DLD1 (cell line): ENCODE results near the gene L3MBTL2.
"Not testable (repeated sequence)": the region's sequence is repeated elsewhere in the genome, so short reads cannot be mapped to it uniquely, and the experiment has no call there.

Experiments
- in situ Hi-C: cut with HindIII; loops from 2 replicates; pipeline ENCODE4 v1.10.0; 2017; ENCODE audit warnings: low sequenced_read_pairs

Gene L3MBTL2

GRCh38 chr22:41240377-41241132 lies 35.4 kb downstream of the L3MBTL2 start, which contains the start of gene CHADL:
Gene CHADL, minus strand, starts transcription at chr22:41240931. Its CDS starts 50 bp downstream, at chr22:41240881.
- in situ Hi-C loops: no loop called here

DNA sequence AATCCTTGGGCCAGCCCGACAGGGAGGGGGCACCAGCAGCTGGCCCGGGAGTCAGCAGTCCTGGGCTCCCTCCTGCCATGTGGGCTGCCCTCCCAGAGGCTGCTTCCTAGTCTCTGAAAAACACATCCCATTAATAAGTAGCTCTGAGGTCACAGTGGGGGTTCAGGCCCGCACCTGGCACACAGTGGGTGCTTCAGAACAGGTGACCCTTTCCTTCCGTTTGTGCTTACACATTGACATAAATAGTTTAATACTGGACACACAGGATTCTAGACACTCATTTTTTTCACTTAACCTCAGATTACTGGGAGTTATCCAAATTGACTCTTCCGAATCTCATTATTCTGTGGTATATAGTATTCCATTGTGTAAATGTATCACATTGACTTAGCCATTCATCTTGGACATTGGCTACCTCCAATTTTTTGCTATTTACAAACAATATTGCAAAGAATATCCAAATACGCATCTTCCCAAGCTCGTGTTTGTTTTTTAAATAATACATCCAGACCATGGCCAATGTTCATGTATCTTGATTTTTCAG lies 36.1 kb downstream of the L3MBTL2 start:
- in situ Hi-C loops: no loop called here

DNA sequence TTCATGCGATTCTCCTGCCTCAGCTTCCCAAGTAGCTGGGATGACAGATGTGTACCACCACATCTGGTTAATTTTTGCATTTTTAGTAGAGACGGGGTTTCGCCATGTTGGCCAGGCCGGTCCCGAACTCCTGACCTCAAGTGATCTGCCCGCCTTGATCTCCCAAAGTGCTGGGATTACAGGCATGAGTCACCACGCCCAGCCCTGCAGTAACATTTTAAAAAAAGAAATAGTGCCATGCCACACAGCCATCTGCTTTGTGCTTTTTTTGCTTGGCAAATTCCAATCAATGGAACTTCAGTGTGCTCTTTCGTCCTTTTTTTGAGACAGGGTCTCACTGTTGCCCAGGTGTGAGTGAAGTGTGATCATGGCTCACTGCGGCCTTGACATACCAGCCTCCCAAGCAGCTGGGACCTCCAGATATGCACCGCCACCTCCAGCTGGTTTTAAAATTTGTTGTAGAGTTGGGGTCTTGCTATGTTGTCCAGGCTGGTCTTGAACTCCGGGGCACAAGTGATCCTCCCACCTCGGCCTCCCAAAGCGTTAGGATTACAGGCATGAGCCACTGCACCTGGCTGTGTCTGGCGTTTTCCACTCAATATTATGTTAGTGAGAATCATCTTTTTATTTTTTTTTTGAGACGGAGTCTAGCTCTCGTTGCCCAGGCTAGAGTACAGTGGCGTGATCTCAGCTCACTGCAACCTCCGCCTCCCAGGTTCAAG lies 37.4 kb downstream of the L3MBTL2 start:
- in situ Hi-C loops: no loop called here

GRCh38 chr22:41243361-41243760 lies 38.2 kb downstream of the L3MBTL2 start:
- in situ Hi-C loops: no loop called here

DNA sequence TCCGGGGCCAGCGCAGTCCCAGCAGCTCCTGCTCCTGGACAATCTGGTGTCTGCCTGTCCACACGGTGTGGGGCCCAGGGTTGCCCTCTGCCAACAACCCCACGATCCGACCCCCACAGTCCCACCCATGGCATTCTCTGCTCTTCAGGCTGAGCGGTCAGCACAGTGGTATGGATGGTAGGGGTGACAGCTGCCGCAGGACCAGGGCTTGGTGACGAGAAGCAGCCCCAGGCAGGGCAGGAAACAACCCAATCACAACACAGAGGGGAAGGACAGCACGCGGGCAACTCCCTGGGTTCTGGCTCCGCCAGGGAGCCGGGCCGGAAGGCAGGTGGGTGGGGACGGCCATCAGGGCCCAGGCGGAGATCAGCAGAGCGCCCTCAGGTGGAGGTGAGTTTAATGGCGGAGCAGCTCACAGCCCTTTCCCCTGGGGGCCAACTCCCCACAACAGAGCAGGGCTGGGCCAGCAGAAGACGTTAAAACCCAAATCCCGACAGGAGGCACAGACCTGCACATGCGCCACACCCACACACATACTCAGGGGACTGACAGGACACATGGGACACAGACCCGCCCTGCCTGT lies 40.9 kb downstream of the L3MBTL2 start:
- in situ Hi-C loops: no loop called here

DNA sequence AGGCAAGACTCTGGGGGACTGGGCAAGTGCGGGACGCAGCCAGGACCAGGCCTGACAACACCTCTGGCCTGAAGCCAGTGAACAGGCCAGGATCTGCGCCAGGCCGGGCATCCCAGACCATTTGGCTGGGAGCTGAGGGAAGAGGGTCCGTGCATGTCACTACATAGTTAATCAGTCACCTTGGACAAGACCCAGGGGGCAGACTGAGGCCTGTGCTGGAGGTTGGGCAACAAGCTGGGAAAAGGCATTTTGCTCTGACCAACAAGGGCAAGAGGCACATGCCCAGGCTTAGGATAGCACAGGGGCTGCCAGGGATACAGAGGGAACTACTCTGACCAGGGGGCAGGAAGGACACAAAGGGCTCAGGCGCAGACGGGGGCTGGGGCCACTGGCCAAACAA lies 42.6 kb downstream of the L3MBTL2 start:
- in situ Hi-C loops: no loop called here

DNA sequence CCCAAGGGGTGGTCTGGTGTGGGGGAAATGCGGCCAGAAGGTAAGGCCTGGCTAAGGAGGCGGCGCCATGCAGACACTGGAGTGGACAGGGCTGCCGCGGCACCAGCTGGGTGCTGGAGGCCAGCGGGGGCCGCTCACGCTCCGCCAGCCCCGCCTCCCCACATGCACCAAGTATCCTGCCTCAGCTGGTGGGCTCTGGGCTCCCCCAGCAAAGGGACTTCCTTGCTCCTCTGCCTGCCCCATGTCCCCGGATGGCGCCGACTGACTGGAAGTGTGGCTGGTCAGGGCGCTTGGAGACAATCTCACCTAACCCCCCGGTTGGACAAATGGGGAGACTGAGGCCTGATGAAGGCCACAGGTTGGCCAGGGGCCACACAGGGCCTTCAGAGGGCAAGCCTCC lies 43.2 kb downstream of the L3MBTL2 start:
- in situ Hi-C loops: no loop called here

GRCh38 chr22:41248758-41249157 lies 43.6 kb downstream of the L3MBTL2 start:
- in situ Hi-C loops: no loop called here

DNA sequence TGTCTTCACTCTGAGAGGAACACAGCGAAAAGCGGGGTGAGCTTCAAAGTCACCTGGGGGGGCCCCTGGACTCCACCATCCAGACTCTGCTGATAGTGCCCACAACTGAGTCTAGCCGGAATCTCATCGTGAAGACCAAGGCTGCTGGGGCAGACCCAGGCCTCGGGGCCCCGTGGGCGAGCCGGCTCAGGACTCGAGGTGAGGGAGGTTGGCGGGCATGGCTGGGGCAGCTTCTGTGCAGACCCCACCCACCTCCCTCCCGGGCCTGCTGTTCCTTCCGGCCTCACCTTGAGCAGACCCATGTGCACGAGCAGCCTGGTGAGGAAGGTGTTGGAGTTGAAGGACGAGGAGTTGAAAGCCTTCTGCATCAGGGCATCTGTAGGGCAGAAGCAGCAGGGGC lies 44.3 kb downstream of the L3MBTL2 start:
- in situ Hi-C loops: no loop called here

GRCh38 chr22:41250127-41250526 lies 45.0 kb downstream of the L3MBTL2 start:
- in situ Hi-C loops: no loop called here

- in situ Hi-C loops: no loop called here
Measured at GRCh38 chr22:41252365-41252764, 47.3 kb downstream of the L3MBTL2 start.

DNA sequence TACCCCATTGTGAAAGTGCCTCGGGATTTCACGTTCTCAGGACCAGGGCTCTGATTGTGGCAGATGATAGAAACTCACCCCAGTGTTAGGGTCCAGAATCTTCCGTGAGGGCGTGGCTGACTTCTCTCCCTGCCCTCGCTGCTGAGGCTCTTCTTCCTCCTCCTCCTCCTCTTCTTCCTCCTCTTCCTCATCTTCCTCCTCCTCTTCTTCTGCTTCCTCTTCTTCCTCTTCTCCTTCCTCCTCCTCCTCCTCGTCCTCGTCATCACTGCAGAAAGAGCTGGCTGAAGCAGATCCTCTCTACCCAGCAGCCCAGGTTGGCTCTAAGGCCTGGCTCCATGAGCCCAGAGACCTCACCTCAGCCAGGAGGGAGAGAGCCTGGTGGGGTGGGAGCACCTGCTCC lies 49.1 kb downstream of the L3MBTL2 start:
- in situ Hi-C loops: no loop called here

GRCh38 chr22:41256254-41257253 lies 51.4 kb downstream of the L3MBTL2 start:
- in situ Hi-C loops: no loop called here

GRCh38 chr22:41257696-41258095 lies 52.6 kb downstream of the L3MBTL2 start:
- in situ Hi-C loops: no loop called here

- in situ Hi-C loops: not testable (repeated sequence)
Measured at GRCh38 chr22:41259756-41260155, 54.6 kb downstream of the L3MBTL2 start.

DNA sequence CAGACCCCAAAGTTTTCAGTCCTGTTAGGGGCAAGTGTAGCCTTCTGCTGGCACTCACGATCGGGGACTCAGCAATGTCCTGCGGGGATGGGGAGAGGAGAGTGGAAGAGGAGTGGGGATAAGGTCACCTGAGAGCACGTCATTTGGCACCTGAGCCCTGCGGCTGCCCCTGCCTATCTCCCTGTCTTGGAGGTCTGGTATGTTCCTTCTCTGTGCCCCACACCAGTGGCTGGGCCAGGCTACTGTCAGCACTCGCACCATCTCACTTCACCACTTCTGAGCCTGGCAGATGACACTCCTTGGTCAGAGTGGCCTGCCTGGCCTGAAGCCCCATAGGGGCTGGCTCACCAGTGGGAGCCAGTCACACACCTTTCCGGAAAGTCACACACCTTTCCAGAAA lies 55.8 kb downstream of the L3MBTL2 start:
- in situ Hi-C loops: no loop called here

DNA sequence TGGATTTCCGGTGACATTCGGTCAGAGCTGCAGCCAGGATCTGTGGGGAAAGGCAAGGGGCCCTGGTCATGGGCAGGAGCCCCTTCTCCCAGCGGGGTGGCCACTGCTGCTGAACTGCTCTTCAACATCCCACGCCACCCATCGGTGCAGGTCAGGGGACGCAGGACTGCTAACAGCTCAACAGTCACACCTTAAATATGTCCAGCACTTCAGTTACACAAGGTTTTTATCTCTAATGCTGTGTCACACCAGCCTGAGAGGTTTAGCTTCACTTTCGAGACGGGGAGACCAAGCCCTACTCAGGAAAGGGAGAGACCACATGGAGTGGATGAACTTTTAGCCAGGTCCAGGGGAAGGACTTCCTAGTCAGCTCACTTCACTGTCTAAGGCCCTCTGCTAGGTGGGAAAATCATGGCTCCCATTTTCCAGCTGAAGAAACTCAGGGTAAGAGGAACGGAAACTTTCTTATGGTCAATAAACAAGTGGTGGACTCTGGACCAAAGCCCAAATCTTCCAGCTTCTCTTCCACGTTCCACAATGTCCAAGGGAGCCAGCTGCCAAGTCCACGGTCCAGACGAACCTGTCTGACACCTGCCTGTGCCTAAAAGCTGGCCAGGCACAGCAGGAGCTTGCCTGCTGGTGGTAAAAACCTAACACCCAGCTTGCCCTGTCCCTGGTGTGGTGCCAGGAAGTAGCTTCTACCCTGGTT lies 56.6 kb downstream of the L3MBTL2 start:
- in situ Hi-C loops: no loop called here

DNA sequence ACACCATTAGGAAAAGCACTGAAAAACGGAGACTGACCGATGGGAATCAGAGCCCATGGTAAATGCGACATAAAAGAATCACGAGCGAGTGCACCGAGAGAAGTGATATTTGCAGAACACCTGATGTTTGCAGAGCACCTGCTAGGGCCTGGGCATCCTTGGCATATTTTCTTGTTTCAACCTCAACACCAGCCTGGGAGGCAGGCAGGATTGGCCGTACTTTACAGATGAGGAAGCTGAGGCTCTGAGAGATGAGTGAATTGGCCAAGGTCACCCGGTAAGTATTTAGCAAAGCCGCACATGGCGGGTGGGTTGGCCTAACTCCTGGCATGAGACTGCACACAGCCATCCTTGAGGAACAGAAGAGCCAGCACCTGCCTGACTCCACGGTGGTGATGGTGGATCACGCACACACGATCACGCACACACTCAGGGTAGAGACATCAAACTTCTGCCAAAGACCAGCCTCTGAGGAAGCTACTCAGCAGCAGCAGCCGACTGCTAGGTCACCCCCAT lies 57.2 kb downstream of the L3MBTL2 start:
- in situ Hi-C loops: no loop called here

DNA sequence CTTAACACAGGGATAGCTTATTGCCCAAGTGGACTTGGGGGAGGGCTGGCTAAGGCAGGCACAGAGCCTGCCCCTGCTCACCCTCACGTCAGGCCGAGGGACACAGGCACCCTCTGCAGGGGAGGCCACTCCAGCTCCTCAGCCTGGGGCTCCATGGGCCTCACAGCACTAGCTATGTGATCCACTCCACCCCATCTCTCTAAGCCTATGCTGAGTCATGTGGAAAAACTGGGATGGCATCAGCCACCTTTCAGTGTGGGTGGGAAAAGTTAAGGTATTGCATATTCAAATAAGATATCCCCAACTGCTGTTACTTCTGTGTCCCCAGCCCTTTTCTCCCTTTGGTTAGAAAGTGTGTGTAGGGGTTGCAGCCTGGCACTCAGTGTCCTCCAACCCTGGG lies 58.6 kb downstream of the L3MBTL2 start:
- in situ Hi-C loops: no loop called here
